PC-9 (cell line): ENCODE data around the gene PPM1N.

Source experiments
- CTCF ChIP-seq: fragments of 200-600 bp; sonication (generic); conservative IDR thresholded peaks from 2 replicates; pipeline ENCODE4 v1.6.1; 2017; ENCODE audit warnings: mixed run types, antibody characterized with exemption, mild to moderate bottlenecking, moderate library complexity
- EZH2 ChIP-seq: fragments of 200-600 bp; sonication (generic); IDR thresholded peaks from 2 replicates; pipeline ENCODE4 v1.8.0; 2017; ENCODE audit warnings: antibody characterized with exemption, low read depth

GRCh38 chr19:45542234-45542668, 44.0 kb downstream of the PPM1N start:
- TF ChIP-seq CTCF, result no peak
- TF ChIP-seq EZH2, result no peak
